Testis (tissue), 3 donors: ENCODE measurements around the gene CACNG4. TPM values are rescaled to one million over a fixed set of nuclear protein-coding genes. Genes with fewer than 3 reads are reported as not detected.

Experiments used
- DNase-seq: peaks from one replicate; pipeline ENCODE4 v3.0.0-alpha.2; 2019
- H3K27ac ChIP-seq, 2 donors: fragments of 200-600 bp; sonication (generic); one replicate each; pipeline ENCODE4 v1.5.1; 2019
- H3K27me3 ChIP-seq: fragments of 200-600 bp; sonication (generic); one replicate; pipeline ENCODE4 v1.5.1; 2019
- H3K36me3 ChIP-seq: fragments of 200-600 bp; sonication (generic); one replicate; pipeline ENCODE4 v1.5.1; 2017; ENCODE audit warnings: low read depth; ENCODE audit errors: missing control alignments
- H3K4me1 ChIP-seq: fragments of 200-600 bp; sonication (generic); one replicate; pipeline ENCODE4 v1.5.1; 2019
- H3K4me3 ChIP-seq, 2 donors: fragments of 200-600 bp; sonication (generic); one replicate each; pipeline ENCODE4 v1.5.1; 2017 to 2019
- H3K9me3 ChIP-seq: fragments of 200-600 bp; sonication (generic); one replicate; pipeline ENCODE4 v1.5.1; 2017
- POLR2A ChIP-seq: fragments of 450-650 bp; IDR thresholded peaks from one replicate; pipeline ENCODE4 v1.6.1; 2017; ENCODE audit warnings: antibody characterized with exemption, mild to moderate bottlenecking, moderate library complexity
- WGBS, 2 donors: methylation state at CpG; one replicate each; pipeline ENCODE4 v1.1.5; 2018; 5-methylcytosine and 5-hydroxymethylcytosine counted together
- intact Hi-C: fragments of 100-400 bp; cut with DNase I; formaldehyde crosslinking; loops from one replicate; pipeline ENCODE4 v1.15.1; 2023; ENCODE audit warnings: low total_unique reads
- polyA plus RNA-seq: library from polyadenylated mRNA; stranded (reverse); fragments of 350-450 nt; fragmentation: Illumina TruSeq; extraction: RNeasy Lipid Tissue Mini Kit (QIAGEN cat#74804); gene quantifications from one replicate; pipeline ENCODE4 v1.2.3, GENCODE V29; 2014; ENCODE audit warnings: low read depth, low replicate concordance; ENCODE audit not compliant: insufficient read depth
- total RNA-seq, 2 donors: library from RNA; depleted of rRNA; stranded (reverse); fragments of >200 nt; gene quantifications; one replicate each; pipeline ENCODE4 v1.2.3, GENCODE V29; 2016
- TF ChIP-seq, protein P1 (sequence below), 3 experiments: fragments of 450-650 bp in 2 of 3; fragments of 200-600 bp in 1 of 3; sonication (generic) in 1 of 3; IDR thresholded peaks; one replicate each; pipeline ENCODE4 v1.5.1; 2016 to 2019; ENCODE audit warnings: antibody characterized with exemption in 3 of 3, mild to moderate bottlenecking in 2 of 3, moderate library complexity in 1 of 3

The CACNG4 gene
- total and polyA plus RNA-seq, 3 donors from 2014 or later = 0.16 to 0.81 (median 0.46) TPM

DNA sequence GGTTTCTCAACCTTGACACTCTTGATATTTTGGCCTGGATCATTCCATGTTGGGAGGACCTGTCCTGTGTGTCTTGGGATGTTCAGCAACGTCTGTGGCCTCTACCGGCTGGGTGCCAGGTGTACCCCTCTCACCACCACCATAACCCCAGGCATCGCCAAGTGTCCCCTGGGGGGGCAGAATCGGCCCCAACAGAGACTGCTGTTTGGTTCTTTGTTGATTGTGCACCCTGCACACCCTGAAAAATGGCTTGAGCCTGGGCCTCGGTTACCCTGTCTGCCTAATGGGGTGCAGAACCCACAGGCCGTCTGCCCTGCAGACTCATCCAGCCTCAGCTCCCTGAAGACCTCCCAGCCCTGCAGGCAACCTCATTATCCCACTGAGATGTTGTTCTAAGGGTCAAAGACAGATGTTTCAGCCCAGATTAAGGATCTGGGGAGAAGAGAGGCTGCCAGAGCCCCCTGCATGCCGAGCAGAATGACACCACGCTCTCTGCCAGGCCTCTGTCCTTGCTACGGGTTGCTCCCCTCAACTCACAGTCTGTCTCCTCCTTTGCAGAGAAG lies 89.0 kb downstream of the CACNG4 start:
- intact Hi-C loops = no loop called here
- no peak overlapping the region for H3K27ac ChIP-seq
- no peaks in the 10 kb centered on the region for H3K4me1 ChIP-seq
- no peaks in the 10 kb centered on the region for H3K9me3 ChIP-seq
- DNase-seq = no peak
- no peaks in the 10 kb centered on the region for H3K36me3 ChIP-seq
- 68 to 74% methylated on average over 3 to 9 of the region's 9 CpGs for WGBS, 2 donors
- H3K27me3 ChIP-seq = no peaks in the 10 kb centered on the region
- H3K4me3 ChIP-seq = no peak overlapping the region
- TF ChIP-seq POLR2A = no peak
- TF ChIP-seq, protein P1, sequence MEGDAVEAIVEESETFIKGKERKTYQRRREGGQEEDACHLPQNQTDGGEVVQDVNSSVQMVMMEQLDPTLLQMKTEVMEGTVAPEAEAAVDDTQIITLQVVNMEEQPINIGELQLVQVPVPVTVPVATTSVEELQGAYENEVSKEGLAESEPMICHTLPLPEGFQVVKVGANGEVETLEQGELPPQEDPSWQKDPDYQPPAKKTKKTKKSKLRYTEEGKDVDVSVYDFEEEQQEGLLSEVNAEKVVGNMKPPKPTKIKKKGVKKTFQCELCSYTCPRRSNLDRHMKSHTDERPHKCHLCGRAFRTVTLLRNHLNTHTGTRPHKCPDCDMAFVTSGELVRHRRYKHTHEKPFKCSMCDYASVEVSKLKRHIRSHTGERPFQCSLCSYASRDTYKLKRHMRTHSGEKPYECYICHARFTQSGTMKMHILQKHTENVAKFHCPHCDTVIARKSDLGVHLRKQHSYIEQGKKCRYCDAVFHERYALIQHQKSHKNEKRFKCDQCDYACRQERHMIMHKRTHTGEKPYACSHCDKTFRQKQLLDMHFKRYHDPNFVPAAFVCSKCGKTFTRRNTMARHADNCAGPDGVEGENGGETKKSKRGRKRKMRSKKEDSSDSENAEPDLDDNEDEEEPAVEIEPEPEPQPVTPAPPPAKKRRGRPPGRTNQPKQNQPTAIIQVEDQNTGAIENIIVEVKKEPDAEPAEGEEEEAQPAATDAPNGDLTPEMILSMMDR (IDR thresholded peaks at IDR 0.05) = no peak

DNA sequence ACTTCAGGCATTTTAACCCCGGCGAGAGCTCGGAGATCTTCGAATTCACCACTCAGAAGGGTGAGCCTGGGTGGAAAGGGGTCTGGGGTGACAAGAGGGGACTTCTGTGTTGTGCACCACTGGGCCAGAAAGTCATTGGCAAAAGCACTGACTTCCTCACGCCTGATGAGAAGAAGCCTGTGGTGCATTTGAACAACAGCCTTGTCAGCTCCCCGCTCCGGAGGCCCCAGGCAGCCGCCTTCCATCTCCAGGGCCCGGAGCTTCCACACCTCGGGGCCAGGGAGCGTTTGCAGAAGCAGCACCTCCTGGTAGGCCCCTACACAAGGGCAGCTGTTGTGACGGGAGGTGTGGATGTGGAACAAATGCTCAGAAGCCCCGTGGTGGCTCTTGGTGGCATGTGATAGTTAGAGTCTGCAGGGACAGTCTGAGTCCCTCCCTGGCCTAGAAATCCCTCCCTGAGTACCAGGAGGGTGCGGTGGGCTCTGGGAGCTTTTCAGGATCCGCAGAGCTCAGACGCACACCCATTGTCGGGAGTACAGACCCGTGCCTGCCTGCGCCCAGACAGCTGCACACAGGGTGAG lies 89.6 kb downstream of the CACNG4 start:
- intact Hi-C loops = no loop called here
- no peaks in the 10 kb centered on the region for H3K36me3 ChIP-seq
- no peak overlapping the region for H3K4me3 ChIP-seq
- TF ChIP-seq, protein P1 (IDR thresholded peaks at IDR 0.05) = no peak
- no peak for TF ChIP-seq POLR2A
- H3K9me3 ChIP-seq = no peaks in the 10 kb centered on the region
- DNase-seq = no peak
- H3K27me3 ChIP-seq = no peaks in the 10 kb centered on the region
- WGBS, 2 donors = 75 to 89% methylated on average over 4 to 19 of the region's 19 CpGs
- H3K27ac ChIP-seq = no peak overlapping the region
- no peaks in the 10 kb centered on the region for H3K4me1 ChIP-seq

DNA sequence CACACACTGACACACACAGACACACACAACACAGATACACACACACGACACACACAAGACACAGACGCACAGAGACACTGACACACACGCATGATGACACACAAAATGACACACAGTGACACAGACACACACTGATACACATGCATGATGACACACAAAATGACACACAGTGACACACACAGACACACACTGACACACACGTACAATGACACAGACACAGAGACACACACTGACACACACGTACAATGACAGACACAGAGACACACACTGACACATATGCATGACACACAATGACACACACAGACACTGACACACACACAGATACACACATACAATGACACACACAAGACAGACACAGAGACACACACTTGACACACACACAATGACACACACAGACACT lies 90.1 kb downstream of the CACNG4 start:
- Histone ChIP-seq H3K36me3 (no peaks in the 10 kb centered on the region), H3K27ac (no peak overlapping the region), H3K4me3 (no peak overlapping the region), H3K27me3 (no peaks in the 10 kb centered on the region), H3K4me1 (no peaks in the 10 kb centered on the region), H3K9me3 (no peaks in the 10 kb centered on the region)
- TF ChIP-seq, protein P1 (IDR thresholded peaks at IDR 0.05) = no peak
- no peak for TF ChIP-seq POLR2A
- 79 to 83% methylated on average over 5 of the region's 5 CpGs for WGBS, 2 donors
- no peak for DNase-seq
- intact Hi-C loops = no loop called here

DNA sequence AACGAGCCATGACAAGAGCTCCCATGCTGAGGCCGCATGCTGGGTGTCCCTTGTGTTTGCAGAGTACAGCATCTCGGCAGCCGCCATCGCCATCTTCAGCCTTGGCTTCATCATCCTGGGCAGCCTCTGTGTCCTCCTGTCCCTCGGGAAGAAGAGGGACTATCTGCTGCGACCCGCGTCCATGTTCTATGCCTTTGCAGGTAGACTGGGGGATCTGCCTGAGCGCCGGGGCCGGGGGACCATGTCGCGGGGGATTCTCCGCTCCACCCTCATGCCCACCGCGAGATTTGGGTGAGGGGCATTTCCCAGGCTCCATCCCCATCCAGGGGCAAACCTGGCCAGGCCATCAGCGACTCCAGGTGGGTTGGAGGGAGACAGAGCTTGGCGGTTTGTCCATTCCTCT lies 90.5 kb downstream of the CACNG4 start:
- WGBS, 2 donors = 88 to 98% methylated on average over 7 to 19 of the region's 19 CpGs
- H3K4me1 ChIP-seq = no peaks in the 10 kb centered on the region
- H3K27ac ChIP-seq = no peak overlapping the region
- H3K27me3 ChIP-seq = no peaks in the 10 kb centered on the region
- no peaks in the 10 kb centered on the region for H3K36me3 ChIP-seq
- TF ChIP-seq, protein P1 (IDR thresholded peaks at IDR 0.05) = no peak
- TF ChIP-seq POLR2A = no peak
- H3K9me3 ChIP-seq = no peaks in the 10 kb centered on the region
- DNase-seq = no peak
- H3K4me3 ChIP-seq = no peak overlapping the region
- intact Hi-C loops = no loop called here
